Fibroblast of upper back skin (primary cell): ENCODE results near the gene DUSP6.
"Not testable (repeated sequence)": the region's sequence is repeated elsewhere in the genome, so short reads cannot be mapped to it uniquely, and the experiment has no call there.

ENCODE experiments used
- DNase-seq: peaks from one replicate; pipeline ENCODE4 v3.0.0-alpha.2; 2013

The DUSP6 gene

DNA sequence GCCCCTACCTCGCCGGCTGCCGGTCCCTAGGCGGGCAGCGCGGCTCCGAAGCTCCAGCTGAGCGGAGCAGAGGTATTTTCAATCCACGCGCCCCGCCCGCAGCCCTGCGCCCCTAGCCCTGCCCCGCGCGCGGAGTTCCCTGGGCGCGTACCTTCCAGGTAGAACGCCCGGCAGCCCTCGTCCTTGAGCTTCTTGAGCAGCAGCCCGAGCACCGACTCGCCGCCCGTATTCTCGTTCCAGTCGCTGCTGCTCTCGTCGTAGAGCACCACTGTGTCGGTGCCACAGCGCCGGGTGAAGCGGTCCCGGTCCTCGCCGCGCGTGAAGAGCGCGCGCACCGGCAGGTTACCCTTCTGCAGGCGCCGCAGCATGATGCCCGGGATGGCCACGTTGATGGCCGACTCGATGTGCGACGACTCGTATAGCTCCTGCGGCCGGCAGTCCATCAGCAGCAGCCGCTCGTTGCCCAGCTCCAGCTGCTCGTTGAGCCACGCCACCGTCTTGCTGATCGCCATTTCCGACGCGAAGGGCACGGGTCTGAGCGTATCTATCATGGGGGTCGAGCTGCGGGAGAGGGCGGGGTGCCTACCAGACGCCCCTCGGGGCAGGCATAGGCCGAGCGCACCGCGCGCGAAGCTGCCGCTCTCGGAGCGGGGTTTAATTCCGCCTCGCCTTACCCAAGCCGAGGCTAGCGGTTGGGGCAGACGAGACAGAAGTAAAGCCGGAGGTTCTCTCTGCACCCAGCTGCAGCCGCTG is 636 bp downstream of the DUSP6 start:
- no peak for DNase-seq

DNA sequence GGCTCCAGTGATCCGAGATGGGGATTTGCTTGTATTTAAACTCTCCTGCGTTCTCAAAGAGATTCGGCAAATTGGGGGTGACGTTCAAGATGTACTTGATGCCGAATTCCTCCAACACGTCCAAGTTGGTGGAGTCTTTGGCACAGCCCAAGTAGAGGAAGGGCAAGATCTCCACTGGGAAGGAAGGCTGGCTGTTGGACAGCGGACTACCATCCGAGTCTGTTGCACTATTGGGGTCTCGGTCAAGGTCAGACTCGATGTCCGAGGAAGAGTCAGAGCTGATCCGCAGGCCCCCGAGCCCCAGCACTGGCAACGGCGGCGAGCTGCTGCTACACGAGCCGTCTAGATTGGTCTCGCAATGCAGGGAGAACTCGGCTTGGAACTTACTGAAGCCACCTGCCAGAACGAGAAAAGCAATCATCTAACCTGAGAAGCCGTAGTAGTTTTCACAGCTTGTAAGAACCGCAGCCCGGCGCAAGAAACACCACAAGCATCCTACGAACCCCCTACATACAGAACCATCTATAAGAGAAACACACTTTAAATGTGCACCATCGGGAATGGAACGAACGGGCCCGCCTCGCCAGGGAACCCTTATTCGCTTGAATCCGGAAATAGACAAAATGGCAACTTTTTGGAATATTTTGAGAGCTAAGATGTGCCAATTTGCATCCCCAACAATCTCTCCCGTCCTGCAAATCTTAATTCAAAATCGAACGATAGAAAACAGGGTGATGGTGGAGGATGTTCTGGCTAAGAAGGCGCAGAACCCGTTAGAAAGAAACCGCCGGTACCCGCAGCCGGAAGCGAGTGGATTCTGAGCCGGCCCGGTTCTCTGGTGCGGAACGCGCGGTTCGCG is 1.4 kb downstream of the DUSP6 start:
- DNase-seq, result no peak

- DNase-seq, result no peak
Observed at GRCh38 chr12:89350260-89350629, 2.1 kb downstream of the DUSP6 start.

GRCh38 chr12:89349814-89350213 is 2.5 kb downstream of the DUSP6 start:
- peak; percentile 65 for DNase-seq

GRCh38 chr12:89348894-89349699 is 3.2 kb downstream of the DUSP6 start:
- no peak for DNase-seq

GRCh38 chr12:89347325-89347829 is 4.9 kb downstream of the DUSP6 start:
- DNase-seq, result no peak

- peak; percentile 48 for DNase-seq
Observed at GRCh38 chr12:89346741-89347324, 5.5 kb downstream of the DUSP6 start.

DNA sequence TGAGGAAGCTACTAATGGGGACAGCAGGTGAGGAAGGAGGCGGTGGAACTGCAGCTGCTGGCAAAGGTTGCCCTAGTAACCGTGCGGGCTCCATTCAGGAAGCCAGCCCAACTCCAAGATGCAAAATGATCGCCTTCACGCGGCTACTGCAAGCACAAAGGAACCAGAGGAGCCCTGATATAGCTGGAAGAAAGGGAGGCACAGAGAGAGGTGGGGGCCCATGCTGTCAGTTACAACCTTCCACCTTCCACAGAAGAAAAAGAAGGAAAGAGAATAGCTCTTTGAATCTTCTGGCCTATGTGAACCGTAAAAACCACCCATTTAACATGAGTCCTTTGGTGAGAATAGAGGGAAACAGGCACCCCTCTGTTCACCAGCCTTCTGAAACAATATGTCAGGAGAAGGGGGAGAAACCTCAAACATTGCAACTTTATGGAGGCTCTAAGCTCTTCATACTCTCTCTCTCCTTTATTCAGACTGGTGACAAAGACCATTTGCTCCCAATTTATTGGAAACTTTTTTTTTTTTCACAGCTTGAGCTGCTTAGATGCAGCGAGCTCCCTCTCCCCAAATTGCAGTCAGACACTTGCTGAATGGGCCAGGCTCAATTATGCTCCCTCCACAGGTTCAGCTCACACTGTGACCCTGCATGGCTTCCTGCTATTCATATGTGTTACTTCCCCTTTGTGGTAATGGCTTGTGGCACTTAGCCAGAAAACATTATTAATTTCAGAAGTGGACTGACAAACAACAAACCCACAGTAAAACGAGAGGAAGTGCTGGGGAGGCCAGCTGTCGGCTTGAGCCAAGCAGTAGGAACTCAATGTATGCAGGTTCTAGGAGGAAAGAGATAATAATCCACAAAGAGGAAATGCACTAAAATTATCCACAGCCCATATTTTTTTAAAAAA is 6.2 kb downstream of the DUSP6 start:
- peak; percentile 63 for DNase-seq

DNA sequence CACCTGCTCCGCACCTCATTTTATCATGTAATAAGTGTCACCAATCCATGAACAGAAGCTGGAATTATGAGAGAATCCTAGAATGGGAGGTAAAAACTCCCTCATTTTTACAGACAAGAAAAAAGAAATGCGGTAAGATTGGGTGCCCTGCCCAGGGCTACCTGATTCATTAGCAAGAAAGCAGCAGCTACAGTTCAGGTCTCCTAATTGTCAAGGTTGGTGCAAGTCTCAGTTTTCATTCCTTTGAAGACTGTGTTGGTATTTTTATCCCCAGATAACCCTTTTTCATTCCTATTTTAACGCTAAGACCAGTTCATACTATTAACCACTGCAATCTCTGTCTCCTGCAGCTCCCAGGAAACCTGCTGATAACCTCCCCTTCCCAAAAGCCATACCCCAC is 6.9 kb downstream of the DUSP6 start:
- DNase-seq, result no peak

GRCh38 chr12:89344862-89345202 is 7.5 kb downstream of the DUSP6 start:
- no peak for DNase-seq

GRCh38 chr12:89344043-89344861 is 8.0 kb downstream of the DUSP6 start:
- no peak for DNase-seq

DNA sequence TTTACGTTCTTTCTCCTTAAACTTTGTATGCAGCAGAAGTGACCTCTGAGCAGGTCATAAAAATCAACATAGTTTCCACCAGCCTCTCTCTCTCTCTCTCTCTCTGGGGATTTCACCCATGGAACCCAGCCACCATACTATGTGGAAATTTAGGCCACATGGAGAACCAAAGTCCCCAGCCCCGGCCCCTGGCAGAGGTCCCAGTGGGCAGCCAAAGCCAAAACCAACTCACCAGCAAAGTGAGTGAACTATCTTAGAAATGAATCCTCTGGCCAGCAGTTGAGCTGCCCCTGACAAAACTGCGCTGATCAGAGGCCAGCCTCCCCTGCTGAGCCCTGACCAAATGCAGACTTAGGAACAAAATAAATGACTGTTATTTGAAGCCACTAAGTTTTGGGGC is 9.2 kb downstream of the DUSP6 start:
- peak; percentile 25 for DNase-seq

DNA sequence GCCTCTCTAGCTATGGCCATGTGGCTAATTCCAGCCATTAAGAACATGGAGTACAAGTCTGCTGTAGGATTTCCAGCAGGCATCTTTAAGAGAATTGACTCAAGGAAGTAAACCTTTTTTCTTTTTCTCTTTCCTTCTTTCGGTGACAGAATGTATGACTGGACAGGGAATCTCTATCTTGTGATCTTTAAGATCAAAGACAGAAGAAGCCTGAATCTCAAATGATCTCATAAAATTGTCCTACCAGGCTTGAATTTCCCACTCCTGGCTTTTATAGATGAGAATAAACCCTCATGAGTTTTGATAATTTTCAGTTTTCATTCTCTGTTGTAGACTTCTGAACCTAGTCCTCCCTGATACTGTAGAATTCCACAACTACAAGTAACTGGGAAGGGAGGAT is 11.4 kb downstream of the DUSP6 start:
- DNase-seq, result no peak

DNA sequence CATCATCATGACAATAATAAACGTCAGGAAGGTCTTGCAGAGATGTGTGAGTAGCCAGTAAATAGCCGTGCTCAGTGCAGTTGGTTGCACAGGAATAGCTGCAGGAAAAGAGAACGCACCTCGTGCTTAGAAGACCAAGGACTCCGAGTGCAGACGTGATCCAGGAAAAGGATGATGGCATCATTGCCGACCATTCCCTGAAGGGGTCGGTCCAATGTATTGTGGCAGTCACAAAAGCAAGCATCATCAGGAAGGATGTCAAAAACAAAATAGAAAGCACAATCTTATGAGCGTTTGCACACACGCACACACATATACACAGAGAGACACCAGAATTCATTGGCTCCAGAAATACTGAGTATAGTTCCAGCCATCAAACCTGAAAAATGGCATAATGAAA is 12.8 kb downstream of the DUSP6 start:
- no peak for DNase-seq

GRCh38 chr12:89337136-89337535 is 15.2 kb downstream of the DUSP6 start:
- not testable (repeated sequence) for DNase-seq

GRCh38 chr12:89335452-89336244 is 16.7 kb downstream of the DUSP6 start:
- DNase-seq, result no peak

DNA sequence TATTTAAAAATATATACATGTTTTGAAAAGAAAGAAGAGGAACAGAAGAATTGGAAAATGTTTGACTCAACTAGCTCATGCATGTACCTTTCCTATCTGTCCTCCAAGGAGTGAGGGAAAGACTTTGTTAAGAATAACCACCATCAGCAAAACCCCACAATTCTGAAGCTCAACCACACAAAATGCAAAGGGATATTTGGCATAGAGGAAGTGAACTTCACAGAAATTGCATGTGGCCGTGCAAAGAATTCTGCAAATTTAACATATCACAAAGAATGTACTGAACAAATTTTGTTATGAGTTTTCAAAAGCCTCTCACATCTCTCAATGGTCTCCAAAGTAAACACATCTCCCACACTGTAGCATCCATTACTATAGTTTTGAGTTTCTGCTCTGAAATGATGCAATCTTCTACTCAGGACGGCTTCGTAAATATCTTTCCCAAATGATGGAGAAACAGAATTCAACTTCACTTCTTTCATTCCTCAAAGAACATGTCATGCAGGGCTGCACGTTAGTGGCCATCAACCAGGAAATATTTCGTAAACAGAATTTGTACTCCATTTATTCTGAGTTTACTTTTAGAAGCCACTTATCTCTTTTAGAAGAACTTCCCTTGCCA is 17.6 kb downstream of the DUSP6 start:
- no peak for DNase-seq

DNA sequence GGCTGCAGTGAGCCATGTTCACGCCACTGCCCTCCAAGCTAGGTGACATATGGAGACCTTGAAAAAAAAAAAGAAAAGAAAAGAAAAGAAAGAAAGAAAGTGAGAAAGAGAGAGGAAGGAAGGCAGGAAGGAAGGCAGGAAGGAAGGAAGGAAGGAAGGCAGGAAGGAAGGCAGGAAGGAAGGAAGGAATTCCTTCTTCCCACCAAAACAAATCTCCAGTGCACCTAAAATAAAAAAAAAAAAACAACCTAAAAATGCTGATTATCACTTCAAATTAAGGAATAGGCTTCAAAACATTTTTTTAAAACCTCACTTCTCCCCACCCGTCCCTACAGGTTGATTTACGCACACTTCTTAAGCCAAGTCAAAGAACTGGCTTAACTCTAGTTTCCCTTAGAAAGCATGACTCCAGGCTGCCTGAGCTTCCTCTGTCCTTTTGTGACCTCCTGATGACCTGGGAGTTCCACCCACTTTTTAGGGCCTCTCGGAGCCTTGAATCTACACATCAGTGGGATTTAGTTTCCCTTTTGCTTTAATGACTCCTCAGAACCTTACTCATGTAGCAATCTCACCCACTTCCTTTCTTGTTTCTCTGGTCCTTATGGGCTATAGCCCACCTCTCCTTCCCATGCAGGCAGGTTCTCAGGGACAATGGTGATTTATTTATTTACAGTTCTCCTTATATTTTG is 18.6 kb downstream of the DUSP6 start:
- no peak for DNase-seq
